Choroid plexus epithelial cell (primary cell): Measurements from ENCODE around the gene KCTD19.

ENCODE experiments used
- DNase-seq: peaks from one replicate; pipeline ENCODE4 v3.0.0-alpha.2; 2010; ENCODE audit warnings: low read depth
- H3K4me3 ChIP-seq: 2 replicates; pipeline ENCODE4 v1.5.1; 2011; ENCODE audit warnings: low read depth, mild to moderate bottlenecking, control low read depth, low read length, moderate library complexity
- CTCF ChIP-seq: conservative IDR thresholded peaks from 2 replicates; pipeline ENCODE4 v1.5.1; 2011; ENCODE audit warnings: low read depth, mild to moderate bottlenecking, control low read depth, inconsistent platforms, low read length, moderate library complexity

Gene KCTD19

GRCh38 chr16:67278773-67279295 is 47.7 kb downstream of the KCTD19 start:
- TF ChIP-seq CTCF: peak; percentile 41
- peak overlapping the region; percentile 53 for H3K4me3 ChIP-seq
- DNase-seq: no peak

- H3K4me3 ChIP-seq: peak overlapping the region; percentile 53
- TF ChIP-seq CTCF: no peak
- DNase-seq: peak; percentile 38
Measured at GRCh38 chr16:67277999-67278772, 48.4 kb downstream of the KCTD19 start.

GRCh38 chr16:67277294-67277998 is 49.1 kb downstream of the KCTD19 start:
- peak; percentile 98 for DNase-seq
- H3K4me3 ChIP-seq: peak overlapping the region; percentile 53
- TF ChIP-seq CTCF: no peak

GRCh38 chr16:67275321-67275720 is 51.2 kb downstream of the KCTD19 start:
- H3K4me3 ChIP-seq: no peak overlapping the region
- no peak for DNase-seq
- TF ChIP-seq CTCF: no peak

- DNase-seq: no peak
- no peak for TF ChIP-seq CTCF
- no peak overlapping the region for H3K4me3 ChIP-seq
Measured at GRCh38 chr16:67271446-67271845, 55.1 kb downstream of the KCTD19 start.

GRCh38 chr16:67270931-67271338 is 55.6 kb downstream of the KCTD19 start:
- no peak for DNase-seq
- H3K4me3 ChIP-seq: no peak overlapping the region
- no peak for TF ChIP-seq CTCF
